Measurements from ENCODE around the gene NOTUM. TPM values are rescaled to one million over a fixed set of nuclear protein-coding genes. Genes with fewer than 3 reads are reported as not detected.

NOTUM gene
- total and polyA plus RNA-seq, 2 of the 4 experiments (the other 2 are of a cell fraction) = 0.05 TPM; not detected in 1

DNA sequence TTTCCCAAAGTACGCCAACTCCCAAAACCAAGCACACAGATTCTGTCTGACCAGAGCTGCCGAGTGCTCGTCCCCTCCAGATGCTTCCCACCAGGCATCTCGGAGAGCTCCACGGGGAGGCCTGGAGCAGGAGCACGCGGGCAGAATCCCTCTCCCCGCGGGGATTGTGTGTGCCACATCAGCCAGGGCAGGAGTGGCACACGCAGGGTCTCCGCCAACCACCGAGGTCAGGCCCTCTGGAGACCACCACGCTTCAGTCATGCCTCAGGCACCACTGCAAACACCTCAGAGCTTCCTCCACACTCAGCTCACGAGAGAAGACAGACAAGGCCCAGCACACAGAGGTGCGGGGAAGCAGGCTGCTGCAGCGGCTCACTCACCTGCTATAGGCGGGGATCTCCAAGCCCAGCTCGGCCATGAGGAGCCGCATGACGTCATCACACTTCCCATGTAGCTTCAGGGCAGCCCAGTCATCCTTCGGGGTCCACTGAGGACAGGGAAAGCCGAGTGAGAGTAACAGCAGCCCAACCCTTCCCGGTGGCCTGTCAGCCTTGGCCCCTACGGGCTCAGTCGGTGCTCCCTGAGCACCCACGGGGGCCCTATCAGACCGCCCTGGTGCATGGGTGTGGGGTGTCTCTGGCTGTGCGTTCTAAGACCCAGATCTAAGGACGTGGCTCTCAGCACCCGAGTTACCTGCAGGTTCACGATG, 47.4 kb downstream of the NOTUM start:
- H2BK20ac ChIP-seq (ENCODE audit: low read depth, low read length) = no peak overlapping the region
- no peak overlapping the region for H2BK120ac ChIP-seq (ENCODE audit: low read depth, low read length)
- no peak overlapping the region for H3K18ac ChIP-seq (ENCODE audit: low read depth, low read length)
- peak overlapping the region; percentile 56 for H2AK9ac ChIP-seq (replicated peaks; ENCODE audit: low read depth, low read length, poor library complexity)
- CTCF ChIA-PET = interaction anchor here (0.5 kb wide), 1 partner anchor 21 kb away, joined by 3 read pairs; no protein-coding TSS in a partner anchor
- no peak overlapping the region for H3K4me2 ChIP-seq (ENCODE audit: low read depth, low read length)
- in situ Hi-C loops (cut with MboI; ENCODE audit: low sequenced_read_pairs) = no loop called here
- H4K5ac ChIP-seq (ENCODE audit: low read depth, low read length) = no peak overlapping the region
- TF ChIP-seq CHD1 (IDR thresholded peaks at IDR 0.05; ENCODE audit: low read depth, low read length) (no peak), MAFK (IDR thresholded peaks at IDR 0.05; ENCODE audit: low read depth, low read length) (no peak), RAD21 (IDR thresholded peaks at IDR 0.05; ENCODE audit: low read length) (no peak), RFX5 (IDR thresholded peaks at IDR 0.05; ENCODE audit: low read depth, low read length) (no peak), CEBPB (IDR thresholded peaks at IDR 0.05; ENCODE audit: low read depth, low read length) (no peak), BHLHE40 (IDR thresholded peaks at IDR 0.05; ENCODE audit: low read depth, low read length) (no peak), FOS (IDR thresholded peaks at IDR 0.05; ENCODE audit: low read depth, low read length) (no peak), RCOR1 (IDR thresholded peaks at IDR 0.05; ENCODE audit: insufficient replicate concordance, low read length) (no peak), NFE2L2 (IDR thresholded peaks at IDR 0.05; ENCODE audit: low read depth, low read length) (no peak), MAZ (IDR thresholded peaks at IDR 0.05; ENCODE audit: borderline replicate concordance, low read depth, low read length) (no peak), MXI1 (IDR thresholded peaks at IDR 0.05; ENCODE audit: borderline replicate concordance, low read depth, low read length) (no peak), SMC3 (IDR thresholded peaks at IDR 0.05; ENCODE audit: low read depth, low read length) (no peak)
- TF ChIP-seq, protein P1, sequence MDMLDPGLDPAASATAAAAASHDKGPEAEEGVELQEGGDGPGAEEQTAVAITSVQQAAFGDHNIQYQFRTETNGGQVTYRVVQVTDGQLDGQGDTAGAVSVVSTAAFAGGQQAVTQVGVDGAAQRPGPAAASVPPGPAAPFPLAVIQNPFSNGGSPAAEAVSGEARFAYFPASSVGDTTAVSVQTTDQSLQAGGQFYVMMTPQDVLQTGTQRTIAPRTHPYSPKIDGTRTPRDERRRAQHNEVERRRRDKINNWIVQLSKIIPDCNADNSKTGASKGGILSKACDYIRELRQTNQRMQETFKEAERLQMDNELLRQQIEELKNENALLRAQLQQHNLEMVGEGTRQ (IDR thresholded peaks at IDR 0.05; ENCODE audit: low read depth, low read length) = no peak
- TF ChIP-seq, protein P2, sequence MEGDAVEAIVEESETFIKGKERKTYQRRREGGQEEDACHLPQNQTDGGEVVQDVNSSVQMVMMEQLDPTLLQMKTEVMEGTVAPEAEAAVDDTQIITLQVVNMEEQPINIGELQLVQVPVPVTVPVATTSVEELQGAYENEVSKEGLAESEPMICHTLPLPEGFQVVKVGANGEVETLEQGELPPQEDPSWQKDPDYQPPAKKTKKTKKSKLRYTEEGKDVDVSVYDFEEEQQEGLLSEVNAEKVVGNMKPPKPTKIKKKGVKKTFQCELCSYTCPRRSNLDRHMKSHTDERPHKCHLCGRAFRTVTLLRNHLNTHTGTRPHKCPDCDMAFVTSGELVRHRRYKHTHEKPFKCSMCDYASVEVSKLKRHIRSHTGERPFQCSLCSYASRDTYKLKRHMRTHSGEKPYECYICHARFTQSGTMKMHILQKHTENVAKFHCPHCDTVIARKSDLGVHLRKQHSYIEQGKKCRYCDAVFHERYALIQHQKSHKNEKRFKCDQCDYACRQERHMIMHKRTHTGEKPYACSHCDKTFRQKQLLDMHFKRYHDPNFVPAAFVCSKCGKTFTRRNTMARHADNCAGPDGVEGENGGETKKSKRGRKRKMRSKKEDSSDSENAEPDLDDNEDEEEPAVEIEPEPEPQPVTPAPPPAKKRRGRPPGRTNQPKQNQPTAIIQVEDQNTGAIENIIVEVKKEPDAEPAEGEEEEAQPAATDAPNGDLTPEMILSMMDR (conservative IDR thresholded peaks at IDR 0.05; ENCODE audit: low read depth, low read length) = no peak
- TF ChIP-seq, protein P3, sequence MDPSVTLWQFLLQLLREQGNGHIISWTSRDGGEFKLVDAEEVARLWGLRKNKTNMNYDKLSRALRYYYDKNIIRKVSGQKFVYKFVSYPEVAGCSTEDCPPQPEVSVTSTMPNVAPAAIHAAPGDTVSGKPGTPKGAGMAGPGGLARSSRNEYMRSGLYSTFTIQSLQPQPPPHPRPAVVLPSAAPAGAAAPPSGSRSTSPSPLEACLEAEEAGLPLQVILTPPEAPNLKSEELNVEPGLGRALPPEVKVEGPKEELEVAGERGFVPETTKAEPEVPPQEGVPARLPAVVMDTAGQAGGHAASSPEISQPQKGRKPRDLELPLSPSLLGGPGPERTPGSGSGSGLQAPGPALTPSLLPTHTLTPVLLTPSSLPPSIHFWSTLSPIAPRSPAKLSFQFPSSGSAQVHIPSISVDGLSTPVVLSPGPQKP (IDR thresholded peaks at IDR 0.05; ENCODE audit: borderline replicate concordance, low read depth, low read length) = no peak
- no peak overlapping the region for H4K8ac ChIP-seq (ENCODE audit: low read depth in 2 of 2, low read length in 2 of 2)
- no peak overlapping the region for H3K4me3 ChIP-seq (ENCODE audit: insufficient read depth, low read depth, low read length)
- POLR2A ChIA-PET (ENCODE audit: unreplicated experiment) = no interaction called here
- 96% methylated on average over 18 of the region's 31 CpGs; no CpG with 5 or more reads in 1 of the 2 experiments for WGBS, 2 experiments (ENCODE audit: extremely low coverage in 2 of 2, insufficient read length in 1 of 2)
- peaks cover 13% of the 10 kb centered on the region for H3K4me1 ChIP-seq (ENCODE audit: control insufficient read depth, insufficient read depth, low read length)
- DNase-seq (no peak), ATAC-seq (ENCODE audit: low read depth) (no peak)
- no peak overlapping the region for H4K91ac ChIP-seq (ENCODE audit: insufficient read depth, low read depth, low read length)
- no peaks in the 10 kb centered on the region for H3K27me3 ChIP-seq (ENCODE audit: control insufficient read depth, insufficient read depth, low read length)
- H2AFZ ChIP-seq (replicated peaks; ENCODE audit: low read length, poor library complexity) = no peak overlapping the region
- BruUV-seq (replicated peaks) = no TSS peak
- peaks cover 40% of the 10 kb centered on the region for H3K36me3 ChIP-seq (ENCODE audit: control insufficient read depth, insufficient read depth, low read length)
- H3K14ac ChIP-seq (replicated peaks; ENCODE audit: low read depth, low read length) = no peak overlapping the region
- H3K4ac ChIP-seq (ENCODE audit: low read depth, low read length) = no peak overlapping the region
- peaks cover 46% of the 10 kb centered on the region for H4K20me1 ChIP-seq (ENCODE audit: insufficient read depth, low read length)
- H2BK5ac ChIP-seq (ENCODE audit: low read depth, low read length, poor library complexity, severe bottlenecking) = no peak overlapping the region
- no peak overlapping the region for H3K23ac ChIP-seq (ENCODE audit: low read depth, low read length)
- H3K9me1 ChIP-seq (ENCODE audit: insufficient read depth, low read length) = peaks cover 16% of the 10 kb centered on the region; the same call in 1 of the 2 replicates
- no peak overlapping the region for H3K56ac ChIP-seq (ENCODE audit: extremely low read depth, insufficient read depth, low read length)
- H3K27ac ChIP-seq (ENCODE audit: insufficient read depth, low read length) = no peak overlapping the region
- H2AK5ac ChIP-seq (ENCODE audit: low read depth, low read length) = no peak overlapping the region
- intact Hi-C loops (cut with micrococcal nuclease) = no loop called here
- dilution Hi-C loops (cut with HindIII; ENCODE audit: low sequenced_read_pairs, unreplicated experiment) = no loop called here
- peaks cover 14 to 62% of the 10 kb centered on the region in 2 experiments for H3K79me1 ChIP-seq (ENCODE audit: low read depth in 1 of 2, low read length in 2 of 2)
- no peak overlapping the region for H3K9ac ChIP-seq (ENCODE audit: low read depth, low read length)
- H3K9me3 ChIP-seq (ENCODE audit: control insufficient read depth, insufficient read depth, low read length) = no peaks in the 10 kb centered on the region
- H2BK15ac ChIP-seq (ENCODE audit: low read depth, low read length) = no peak overlapping the region
